Activated CD8-positive, alpha-beta memory T cell treated with anti-CD3 and anti-CD28 coated beads for 36 hours (primary cell): ENCODE data around the gene TXNDC12. TPM values are rescaled to one million over a fixed set of nuclear protein-coding genes. Genes with fewer than 3 reads are reported as not detected.
"Not testable (repeated sequence)": the region's sequence is repeated elsewhere in the genome, so short reads cannot be mapped to it uniquely, and the experiment has no call there.

ENCODE experiments used
- CTCF ChIA-PET: fragments of 350-600 bp; sonication (Branson Sonifier 250); formaldehyde crosslinking; loops from one replicate; lab custom pipeline; 2021; ENCODE audit warnings: antibody characterized with exemption; lab: Charles Lee
- POLR2A ChIA-PET: fragments of 350-600 bp; sonication (Branson Sonifier 250); formaldehyde crosslinking; loops from one replicate; lab custom pipeline; 2021; ENCODE audit warnings: antibody characterized with exemption; lab: Charles Lee
- total RNA-seq, 2 experiments: library from RNA; stranded (reverse); gene quantifications; one replicate each; pipeline ENCODE4 v1.2.3, GENCODE V29; 2021

The TXNDC12 gene
- total RNA-seq, 2 experiments from 2014 or later: 35.1 to 37.4 TPM

DNA sequence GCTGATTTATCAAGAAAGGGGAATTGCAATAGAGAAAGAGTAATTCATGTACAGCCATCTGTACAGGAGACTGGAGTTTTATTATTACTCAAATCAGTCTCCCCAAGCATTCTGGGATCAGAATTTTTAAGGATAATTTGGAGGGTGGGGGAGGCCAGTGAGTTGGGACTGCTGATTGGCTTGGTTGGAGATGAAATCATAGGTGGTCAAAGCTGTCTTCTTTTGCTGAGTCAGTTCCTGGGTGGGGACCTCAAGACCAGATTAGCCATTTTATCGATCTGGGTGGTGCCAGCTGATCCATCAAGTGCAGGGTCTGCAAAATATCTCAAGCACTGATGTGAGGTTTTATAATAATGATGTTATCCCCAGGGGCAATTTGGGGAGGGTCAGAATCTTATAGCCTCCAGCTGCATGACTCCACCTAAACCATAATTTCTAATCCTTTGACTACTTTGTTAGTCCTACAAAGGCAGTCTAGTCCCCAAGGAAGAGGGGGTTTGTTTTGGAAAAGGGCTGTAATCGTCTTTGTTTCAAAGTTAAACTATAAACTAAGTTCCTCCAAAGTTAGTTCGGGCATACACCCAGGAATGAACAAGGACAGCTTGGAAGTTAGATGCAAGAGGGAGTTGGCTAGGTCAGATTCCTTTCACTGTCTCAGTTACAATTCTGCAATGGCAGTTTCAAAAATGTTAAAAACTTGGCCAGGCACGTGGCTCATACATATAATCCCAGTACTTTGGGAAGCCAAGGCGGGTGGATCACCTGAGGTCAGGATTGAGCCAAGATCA, 47.6 kb downstream of the TXNDC12 start:
- ChIA-PET CTCF (no interaction called here), POLR2A (no interaction called here)

DNA sequence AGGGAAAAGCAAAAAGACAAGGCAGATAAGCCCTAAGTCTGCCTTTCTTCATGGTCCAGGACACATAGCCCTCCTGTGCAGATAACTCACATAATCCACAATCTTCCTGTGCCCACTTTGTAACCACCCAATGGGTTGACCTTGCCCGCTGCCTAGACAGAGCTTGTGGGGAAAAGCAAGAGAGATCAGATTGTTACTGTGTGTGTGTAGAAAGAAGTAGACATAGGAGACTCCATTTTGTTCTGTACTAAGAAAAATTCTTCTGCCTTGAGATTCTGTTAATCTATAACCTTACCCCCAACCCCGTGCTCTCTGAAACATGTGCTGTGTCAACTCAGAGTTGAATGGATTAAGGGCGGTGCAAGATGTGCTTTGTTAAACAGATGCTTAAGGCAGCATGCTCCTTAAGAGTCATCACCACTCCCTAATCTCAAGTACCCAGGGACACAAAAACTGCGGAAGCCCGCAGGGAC, 48.9 kb downstream of the TXNDC12 start:
- POLR2A ChIA-PET: not testable (repeated sequence)
- CTCF ChIA-PET: interaction anchor here (0.6 kb wide), 1 partner anchor 31 kb away, joined by 4 read pairs; no protein-coding TSS in a partner anchor

GRCh38 chr1:52005548-52005947, 49.4 kb downstream of the TXNDC12 start:
- POLR2A ChIA-PET: not testable (repeated sequence)
- CTCF ChIA-PET: interaction anchor here (0.6 kb wide), 1 partner anchor 31 kb away, joined by 4 read pairs; no protein-coding TSS in a partner anchor

DNA sequence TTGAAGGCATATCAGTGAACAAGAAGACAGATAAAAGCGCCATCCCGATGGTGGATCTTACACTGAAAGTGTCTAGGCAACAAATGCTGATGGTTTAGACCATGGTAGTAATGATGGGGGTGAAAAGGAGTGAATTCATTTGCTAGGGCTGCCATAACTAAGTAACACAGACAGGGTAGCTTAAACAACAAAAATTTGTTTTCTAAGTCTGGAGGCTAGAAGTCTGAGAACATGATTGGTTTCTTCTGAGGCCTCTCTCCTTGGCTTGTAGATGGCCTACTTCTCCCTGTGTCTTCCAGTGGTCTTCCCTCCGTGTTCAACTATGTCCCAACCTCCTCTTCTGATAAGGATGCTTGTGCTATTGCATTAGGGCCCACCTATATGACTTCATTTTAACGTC, 51.1 kb downstream of the TXNDC12 start:
- ChIA-PET CTCF (interaction anchor here (0.6 to 1.5 kb wide), 2 partner anchors 107 to 876 kb away, joined by 3 read pairs; no protein-coding TSS in a partner anchor), POLR2A (no interaction called here)

- ChIA-PET CTCF (interaction anchor here (0.9 to 1.2 kb wide), 2 partner anchors 101 to 105 kb away, joined by 4 read pairs; no protein-coding TSS in a partner anchor), POLR2A (no interaction called here)
Measured at GRCh38 chr1:52002038-52002917, 52.7 kb downstream of the TXNDC12 start.

DNA sequence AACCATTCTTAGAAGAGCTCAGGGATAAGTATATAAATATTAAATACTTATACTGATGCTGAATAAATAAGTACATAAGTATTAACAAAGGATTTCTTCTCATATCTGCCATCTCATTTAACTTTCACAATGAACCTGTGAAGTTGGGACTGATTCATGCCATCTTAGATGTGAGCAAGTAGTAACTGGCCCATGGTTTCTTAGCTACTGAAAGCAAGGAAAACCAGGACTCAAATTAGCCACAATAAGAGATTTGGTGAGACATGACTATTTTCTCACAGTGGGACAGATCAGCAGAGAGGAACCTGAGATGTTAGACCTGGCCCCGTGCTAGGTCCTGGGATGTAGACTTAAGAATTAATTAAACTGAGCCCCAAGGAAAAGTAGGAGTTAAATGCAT, 56.3 kb downstream of the TXNDC12 start:
- ChIA-PET POLR2A (no interaction called here), CTCF (no interaction called here)

DNA sequence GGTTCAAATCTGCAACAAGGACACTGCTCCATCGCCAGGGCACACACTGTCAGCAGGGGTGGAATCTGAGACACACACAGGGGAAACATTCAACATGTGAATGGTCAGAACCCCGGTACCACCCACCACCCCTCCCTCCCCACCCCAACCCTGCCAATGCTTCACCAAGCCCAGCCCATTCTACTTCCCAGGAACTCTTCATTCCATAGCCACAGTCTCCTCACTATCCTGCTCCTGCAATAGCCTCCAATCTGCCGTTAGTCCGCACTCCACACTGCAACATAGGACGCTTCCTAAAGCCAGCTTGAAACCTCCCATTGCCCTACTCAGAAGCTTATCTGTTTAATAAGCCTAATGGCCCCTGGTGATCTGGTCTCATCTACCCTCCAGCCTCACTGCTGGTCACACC, 57.0 kb downstream of the TXNDC12 start:
- POLR2A ChIA-PET: no interaction called here
- CTCF ChIA-PET: no interaction called here

GRCh38 chr1:51990478-51990965, 64.5 kb downstream of the TXNDC12 start, which contains the start of gene RAB3B:
Gene RAB3B, minus strand, starts transcription at chr1:51990700. Its CDS starts 13,583 bp downstream, at chr1:51977117.
- CTCF ChIA-PET: no interaction called here
- POLR2A ChIA-PET: no interaction called here

DNA sequence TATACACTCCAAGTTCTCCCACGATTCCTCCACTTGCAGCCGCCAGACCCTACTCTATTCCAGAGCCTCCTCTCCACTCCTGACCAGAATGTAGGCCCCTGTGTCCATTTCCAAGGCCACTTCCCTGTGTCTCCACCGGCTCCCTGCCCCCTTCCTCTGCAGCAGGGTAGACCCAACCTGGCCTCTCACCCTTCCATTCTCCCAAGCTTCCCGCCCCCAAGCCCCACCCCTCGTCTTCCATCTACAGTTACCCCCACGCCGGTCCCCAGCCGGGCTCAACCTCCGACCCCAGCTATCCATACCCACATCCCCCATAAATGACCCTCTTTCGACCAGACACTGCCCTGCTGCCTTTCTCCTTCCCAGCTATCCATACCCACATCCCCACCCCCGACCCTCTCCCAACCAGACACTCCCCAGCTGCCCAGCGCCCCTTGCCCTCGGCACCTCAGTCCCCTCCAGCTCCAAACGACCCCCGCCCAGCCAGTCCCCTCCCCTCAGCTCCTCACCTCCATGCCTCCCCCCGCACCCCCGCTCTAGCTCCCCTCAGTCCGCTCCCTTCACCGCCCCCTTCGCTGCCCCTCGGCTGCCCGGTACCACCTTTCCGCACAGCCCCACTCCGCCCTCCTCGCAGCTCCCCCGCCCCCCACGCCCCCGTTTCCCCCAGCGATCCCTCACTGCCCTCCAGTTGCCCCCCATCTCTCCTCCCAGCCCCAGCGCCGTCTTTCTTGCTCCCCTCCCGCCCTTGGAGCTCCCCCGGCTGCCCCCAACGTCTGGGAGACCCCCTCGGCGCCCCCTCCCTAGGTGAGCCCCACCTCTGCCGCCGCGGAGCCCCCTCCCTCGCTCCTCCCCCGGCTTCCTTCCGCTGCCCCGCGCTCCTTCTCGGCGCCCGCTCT, 65.2 kb downstream of the TXNDC12 start:
- POLR2A ChIA-PET: no interaction called here

DNA sequence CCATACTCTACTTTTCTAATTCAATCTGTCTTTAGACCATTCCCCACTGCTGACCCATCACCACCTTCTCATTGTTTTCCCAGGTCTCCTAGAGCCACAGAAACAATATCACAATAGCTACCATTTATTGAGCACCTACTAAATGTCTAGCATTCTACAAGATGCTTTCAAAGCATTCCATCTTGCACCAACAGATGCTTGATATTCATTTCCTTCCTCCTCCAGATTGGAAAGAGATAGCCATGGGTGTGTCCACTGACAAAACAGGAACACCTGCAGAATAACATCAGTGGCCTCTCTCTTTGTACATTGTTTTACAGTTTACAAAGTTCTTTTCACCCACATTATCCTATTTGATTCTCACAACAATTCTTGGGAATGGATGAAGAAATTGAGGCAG, 66.7 kb downstream of the TXNDC12 start:
- CTCF ChIA-PET: interaction anchor here (1.2 kb wide), 1 partner anchor 91 kb away, joined by 3 read pairs; no protein-coding TSS in a partner anchor
- POLR2A ChIA-PET: no interaction called here

More for the DNA sequence above, 65.2 kb downstream of the TXNDC12 start:
- CTCF ChIA-PET: no interaction called here

GRCh38 chr1:51986718-51987117, 68.3 kb downstream of the TXNDC12 start:
- ChIA-PET CTCF (interaction anchor here (1.0 kb wide), 1 partner anchor 18 kb away, joined by 5 read pairs; no protein-coding TSS in a partner anchor), POLR2A (no interaction called here)

GRCh38 chr1:51982161-51982560, 72.8 kb downstream of the TXNDC12 start:
- CTCF ChIA-PET: no interaction called here
- POLR2A ChIA-PET: no interaction called here

- POLR2A ChIA-PET: no interaction called here
- CTCF ChIA-PET: no interaction called here
Measured at GRCh38 chr1:51981555-51981954, 73.4 kb downstream of the TXNDC12 start.

DNA sequence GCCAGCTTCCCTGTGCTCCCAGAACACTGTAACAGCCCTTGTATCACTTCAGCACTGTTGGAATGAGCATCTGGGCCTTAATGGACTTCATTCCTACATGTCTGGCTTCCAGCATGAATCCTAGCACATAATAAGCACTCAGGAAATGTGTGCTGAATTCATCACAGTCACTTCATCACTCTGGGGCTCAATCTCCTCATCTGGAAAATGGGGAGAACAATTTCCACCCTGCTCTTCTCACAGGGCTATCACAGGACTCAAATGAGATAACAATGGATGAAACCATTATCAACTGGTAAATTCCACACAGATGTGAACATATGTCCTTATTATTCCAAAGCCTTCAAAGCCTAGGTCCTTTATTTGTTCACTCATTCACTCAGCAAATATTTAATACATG, 76.9 kb downstream of the TXNDC12 start:
- ChIA-PET POLR2A (no interaction called here), CTCF (no interaction called here)

DNA sequence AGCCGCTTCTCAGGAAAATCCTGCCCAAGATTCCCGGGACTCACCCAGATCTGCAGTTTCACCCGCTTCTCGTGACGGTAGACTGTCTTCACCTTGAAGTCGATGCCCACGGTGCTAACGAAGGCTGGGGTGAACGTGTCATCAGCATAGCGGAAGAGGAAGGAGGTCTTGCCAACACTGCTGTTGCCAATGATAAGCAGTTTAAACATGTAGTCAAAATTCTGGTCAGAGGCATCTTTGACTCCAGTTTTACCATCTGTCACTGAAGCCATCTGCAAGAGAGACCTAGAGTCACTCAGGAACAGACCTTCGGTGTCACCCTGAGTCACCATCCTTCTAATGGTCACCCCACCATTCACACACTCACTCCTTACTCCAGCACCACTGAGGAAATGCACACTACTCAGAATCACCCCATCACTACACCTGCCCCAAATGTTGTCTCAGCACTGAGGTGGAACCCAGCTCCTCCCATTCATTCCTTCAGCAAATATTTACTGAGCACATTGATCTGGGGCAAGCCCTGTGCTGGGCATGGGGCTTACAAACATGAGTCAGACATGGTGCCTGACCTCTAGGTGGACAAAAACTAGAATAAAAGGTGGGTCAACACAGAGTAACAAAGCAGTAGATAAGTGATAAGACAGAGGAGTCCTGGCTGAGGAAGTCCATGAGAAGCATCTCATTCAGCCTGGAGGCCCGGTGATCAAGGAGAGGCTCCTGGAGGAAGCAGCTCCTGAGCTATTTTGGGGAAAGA, 78.0 kb downstream of the TXNDC12 start:
- CTCF ChIA-PET: no interaction called here
- POLR2A ChIA-PET: no interaction called here

DNA sequence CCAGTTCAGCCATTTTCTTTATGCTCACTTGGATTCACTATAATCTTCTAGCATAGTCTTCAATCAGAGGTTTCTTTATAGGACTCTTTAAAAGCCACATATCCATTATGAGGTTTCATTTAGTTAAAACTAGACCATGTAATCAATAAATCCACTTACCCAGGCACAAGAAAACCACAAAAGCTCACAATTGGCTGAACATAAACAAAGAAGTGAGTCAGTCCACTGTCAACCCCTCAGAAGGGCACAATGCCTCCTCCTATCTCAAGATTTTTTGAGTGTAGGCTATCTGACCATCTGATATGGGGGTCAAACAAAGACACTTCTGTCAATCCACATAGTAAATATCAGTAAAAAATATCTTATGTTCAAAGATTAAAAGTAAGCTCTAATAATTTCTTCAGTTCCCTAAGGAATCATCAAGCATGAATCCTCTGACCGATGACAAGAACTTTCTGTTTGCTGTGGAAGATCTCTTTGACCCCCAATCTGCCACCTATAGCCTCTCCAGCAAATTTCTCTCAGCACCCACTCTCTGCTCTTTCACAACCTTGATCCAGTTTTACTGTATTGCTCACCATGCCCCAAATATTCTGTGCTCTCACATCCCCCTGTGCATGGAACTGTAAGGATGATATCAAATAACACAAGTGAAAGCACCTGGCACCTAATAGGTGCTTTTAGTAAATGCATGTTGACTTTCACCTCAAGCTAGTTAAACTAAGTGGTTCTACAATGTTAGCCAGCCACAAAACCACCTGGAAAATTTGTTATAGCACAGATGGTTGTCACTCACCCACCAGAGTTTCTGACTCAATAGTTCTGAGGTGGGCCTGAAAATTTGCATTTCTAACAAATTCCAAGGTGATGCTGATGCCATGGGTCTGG, 81.2 kb downstream of the TXNDC12 start:
- ChIA-PET POLR2A (no interaction called here), CTCF (no interaction called here)
